Hematopoietic multipotent progenitor cell treated with erythropoietin and hydrocortisone succinate and interleukin-3 and kit ligand, for 8 days (in vitro differentiated cells): ENCODE measurements around the gene OSBPL5.
"Not testable (repeated sequence)": the region's sequence is repeated elsewhere in the genome, so short reads cannot be mapped to it uniquely, and the experiment has no call there.

ENCODE experiments used
- DNase-seq: peaks from one replicate; pipeline ENCODE4 v3.0.0-alpha.2; 2015

The OSBPL5 gene

GRCh38 chr11:3180869-3181268, 15.8 kb upstream of the OSBPL5 start:
- no peak for DNase-seq

DNA sequence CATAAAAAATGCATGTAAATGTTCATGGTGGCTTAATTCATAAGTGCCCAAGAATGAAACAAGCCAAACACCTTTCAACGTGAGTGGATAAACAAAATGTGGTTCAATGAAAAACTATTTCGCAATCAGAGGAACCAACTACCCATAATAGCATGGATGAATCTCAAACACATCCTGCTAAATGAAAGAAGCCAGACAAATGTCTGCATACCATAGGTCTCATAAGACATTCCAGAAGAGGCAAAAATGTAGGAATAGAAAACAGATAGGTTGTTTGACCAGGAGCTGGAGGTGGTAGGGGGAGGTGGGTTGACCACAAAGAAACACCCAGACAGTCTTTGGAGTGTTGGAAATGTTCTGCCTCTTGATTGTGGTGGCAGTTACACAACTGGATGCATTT, 13.2 kb upstream of the OSBPL5 start:
- DNase-seq: no peak

- no peak for DNase-seq
Observed at GRCh38 chr11:3177931-3178330, 12.8 kb upstream of the OSBPL5 start.

GRCh38 chr11:3176487-3176886, 11.4 kb upstream of the OSBPL5 start:
- no peak for DNase-seq

- no peak for DNase-seq
Observed at GRCh38 chr11:3175194-3175593, 10.1 kb upstream of the OSBPL5 start.

- no peak for DNase-seq
Observed at GRCh38 chr11:3174387-3174786, 9.3 kb upstream of the OSBPL5 start.

DNA sequence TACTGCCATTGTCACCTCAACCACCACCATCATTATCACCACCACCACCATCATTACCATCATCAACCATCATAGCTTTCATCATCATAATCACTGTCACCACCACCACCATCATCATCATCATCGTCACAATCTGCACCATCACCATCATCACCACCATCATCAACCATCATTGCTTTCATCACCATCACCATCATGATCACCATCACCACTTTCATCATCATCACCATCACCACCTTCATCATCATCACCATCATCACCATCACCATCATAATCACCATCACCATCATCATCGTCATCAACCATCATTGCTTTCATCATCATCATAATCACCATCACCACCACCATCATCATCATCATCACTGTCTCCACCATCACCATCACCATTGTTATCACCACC, 8.7 kb upstream of the OSBPL5 start:
- DNase-seq: no peak

DNA sequence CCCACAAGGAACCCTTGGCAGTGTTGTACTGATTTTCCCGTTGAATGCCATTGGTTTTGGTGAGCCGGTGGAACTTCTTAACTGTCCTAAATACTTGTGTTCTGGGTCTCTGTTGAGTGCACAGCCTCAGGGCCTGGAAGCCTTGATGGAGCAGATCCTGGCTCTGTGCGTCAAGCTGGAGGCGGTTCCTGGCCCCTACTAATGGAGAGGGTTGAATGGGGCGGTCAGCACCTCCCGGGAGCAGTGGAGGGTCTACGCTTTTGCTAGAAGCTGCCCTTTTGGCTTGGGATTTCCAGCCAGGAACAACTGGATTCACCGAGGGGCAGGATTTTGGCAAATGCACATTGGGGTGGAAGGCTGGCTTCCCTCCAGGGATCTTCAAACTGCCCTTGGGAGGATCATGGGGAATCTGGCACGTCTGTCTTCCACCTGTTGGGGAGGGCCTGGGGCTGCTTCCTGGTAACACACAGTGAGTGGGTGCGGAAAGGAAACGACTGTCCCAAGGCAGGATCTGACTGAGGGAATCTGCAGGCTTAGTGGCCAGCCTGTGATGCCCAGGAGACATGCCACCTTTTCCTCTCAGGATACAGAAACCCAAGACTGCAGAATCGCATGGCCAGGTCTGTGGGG, 6.9 kb upstream of the OSBPL5 start:
- no peak for DNase-seq

DNA sequence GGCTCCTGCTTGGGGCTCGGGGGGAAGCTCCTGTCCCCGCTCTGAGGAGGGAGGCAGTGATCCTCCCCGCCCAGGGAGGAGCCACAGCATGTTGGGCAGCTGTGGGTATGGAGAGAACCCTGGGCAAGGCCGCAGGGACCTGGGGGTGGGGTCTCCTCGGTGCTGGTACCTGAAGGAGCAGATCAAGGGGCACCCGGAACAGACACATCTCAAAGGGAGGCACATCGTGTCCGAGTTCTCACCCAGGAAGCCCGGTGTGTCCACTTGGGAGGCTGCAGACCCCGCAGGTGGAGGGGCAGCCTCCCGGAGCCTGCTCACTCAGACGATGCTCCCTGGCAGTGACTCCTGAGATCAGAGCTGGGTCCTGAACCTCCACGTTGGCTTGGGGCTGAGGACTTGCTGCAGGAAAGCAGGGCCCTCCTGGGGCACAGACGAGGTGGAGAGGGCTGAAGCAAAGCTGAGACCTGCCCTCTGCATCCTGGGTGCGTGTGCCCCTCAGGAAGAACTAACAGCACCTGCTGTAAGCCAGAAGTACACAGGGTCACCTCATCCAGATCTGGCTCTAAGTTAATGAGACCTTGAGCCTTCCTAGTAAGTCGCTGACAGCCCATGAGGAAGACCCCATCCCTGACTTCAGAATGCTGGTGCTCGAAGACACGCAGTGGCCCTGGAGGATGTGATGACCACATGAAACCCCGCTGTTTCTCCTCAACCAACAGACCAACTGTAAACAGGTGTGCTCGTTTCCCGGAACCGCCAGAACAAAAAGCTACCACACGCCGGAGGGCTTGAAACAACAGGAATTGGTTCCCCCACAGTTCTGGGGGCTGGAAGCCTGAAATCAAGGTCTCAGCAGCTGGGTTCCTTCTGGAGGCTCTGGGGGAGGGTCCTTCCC, 5.9 kb upstream of the OSBPL5 start:
- DNase-seq: no peak

DNA sequence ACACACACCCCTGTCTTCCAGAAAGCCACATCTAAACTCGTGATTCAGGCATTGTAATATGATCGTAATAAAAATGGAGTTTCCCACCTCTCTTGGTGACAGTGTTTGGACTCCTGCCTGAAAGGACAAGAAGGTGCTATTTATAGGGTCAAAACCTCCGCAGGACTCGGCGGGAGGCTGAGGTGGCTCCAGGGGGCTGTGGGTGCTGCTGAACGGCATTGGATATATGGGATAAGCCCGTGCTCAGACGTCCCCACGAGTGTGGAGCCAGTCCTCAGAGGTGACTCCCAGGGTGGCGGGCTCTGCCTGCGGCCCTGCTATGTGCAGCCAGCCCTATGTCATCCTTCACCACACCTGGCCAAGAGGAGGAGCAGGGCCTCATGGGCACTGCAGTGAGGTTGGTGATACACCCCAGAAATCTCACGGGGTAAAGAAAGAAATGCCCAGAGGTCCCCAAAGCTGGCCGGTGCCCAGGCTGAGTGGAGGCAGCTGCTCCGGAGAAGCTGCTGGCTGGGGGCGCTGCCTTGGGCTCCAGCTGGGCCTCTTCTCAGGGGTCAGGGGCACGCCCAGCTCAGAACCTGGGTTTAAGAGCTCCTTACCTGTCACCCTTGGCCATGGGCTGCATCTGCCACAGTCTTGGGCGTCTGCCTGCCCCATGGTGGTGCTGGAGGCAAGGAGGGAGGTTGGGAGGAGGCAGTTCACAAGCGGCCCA, 5.1 kb upstream of the OSBPL5 start:
- DNase-seq: no peak

- peak; percentile 95 for DNase-seq
Observed at GRCh38 chr11:3169255-3170043, 4.3 kb upstream of the OSBPL5 start.

GRCh38 chr11:3168742-3169254, 3.7 kb upstream of the OSBPL5 start:
- DNase-seq: not testable (repeated sequence)

- DNase-seq: no peak
Observed at GRCh38 chr11:3167143-3168119, 2.3 kb upstream of the OSBPL5 start.

DNA sequence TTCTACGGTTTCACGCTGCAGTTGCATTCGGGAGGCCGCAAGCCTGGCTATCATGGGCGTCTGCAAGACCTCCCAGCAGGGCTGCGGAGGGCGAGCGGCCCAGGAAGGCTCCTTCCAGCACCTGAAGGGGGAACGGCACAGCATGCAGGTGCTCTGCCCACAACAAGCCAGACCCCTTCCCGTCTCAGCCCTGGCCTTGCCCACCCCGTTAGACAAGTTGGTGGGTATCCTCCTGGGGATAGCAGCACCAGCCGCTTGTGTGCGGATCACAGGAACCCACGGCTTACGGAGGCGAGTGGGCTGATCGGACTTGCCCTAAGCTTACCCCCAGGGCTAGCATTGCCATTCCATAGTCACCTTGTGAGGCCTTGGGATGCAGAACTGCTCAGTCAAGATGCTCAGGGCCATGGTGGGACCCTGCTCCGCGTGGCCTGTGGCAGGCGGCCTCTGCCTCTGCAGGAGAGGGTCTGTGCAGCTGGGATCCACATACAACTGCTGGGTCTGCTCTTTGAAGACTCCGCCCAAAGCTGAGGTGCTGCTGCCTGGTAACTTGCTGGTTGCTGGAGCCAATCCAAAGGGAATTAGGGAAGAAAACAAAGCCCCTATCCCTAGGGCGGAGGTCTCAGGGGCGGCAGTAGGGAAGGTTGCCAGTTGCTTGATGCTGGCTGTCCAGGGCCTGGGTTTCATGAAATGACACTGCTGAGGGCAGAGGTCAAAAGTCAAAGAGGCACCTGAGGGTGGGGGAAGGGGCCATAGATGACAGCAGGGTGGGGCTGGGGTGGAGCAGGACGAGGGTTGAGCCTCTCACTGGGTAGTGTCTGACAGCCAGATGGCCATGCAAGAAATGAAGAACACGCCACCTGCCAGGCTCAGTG, 1.4 kb upstream of the OSBPL5 start:
- no peak for DNase-seq

DNA sequence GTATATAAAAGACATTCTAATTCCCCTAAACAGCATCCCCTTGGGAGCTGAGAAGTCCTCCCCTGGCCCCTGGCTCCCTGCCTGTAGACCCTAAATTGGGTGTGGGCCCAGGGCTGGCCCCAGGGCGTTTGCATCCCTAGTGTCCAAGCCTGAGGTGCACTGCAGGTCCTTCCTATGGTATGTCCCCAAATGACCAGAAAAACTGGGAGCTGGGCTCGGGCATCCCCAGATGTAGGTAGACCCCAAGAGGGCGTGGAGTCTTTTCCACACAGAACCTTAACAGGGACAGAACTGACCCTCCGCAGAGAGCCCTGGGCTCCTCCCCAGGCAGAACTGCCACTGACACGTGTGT, 782 bp upstream of the OSBPL5 start:
- DNase-seq: no peak

GRCh38 chr11:3164552-3165151, 458 bp downstream of the OSBPL5 start:
- DNase-seq: no peak

GRCh38 chr11:3164138-3164551, 965 bp downstream of the OSBPL5 start:
- no peak for DNase-seq

DNA sequence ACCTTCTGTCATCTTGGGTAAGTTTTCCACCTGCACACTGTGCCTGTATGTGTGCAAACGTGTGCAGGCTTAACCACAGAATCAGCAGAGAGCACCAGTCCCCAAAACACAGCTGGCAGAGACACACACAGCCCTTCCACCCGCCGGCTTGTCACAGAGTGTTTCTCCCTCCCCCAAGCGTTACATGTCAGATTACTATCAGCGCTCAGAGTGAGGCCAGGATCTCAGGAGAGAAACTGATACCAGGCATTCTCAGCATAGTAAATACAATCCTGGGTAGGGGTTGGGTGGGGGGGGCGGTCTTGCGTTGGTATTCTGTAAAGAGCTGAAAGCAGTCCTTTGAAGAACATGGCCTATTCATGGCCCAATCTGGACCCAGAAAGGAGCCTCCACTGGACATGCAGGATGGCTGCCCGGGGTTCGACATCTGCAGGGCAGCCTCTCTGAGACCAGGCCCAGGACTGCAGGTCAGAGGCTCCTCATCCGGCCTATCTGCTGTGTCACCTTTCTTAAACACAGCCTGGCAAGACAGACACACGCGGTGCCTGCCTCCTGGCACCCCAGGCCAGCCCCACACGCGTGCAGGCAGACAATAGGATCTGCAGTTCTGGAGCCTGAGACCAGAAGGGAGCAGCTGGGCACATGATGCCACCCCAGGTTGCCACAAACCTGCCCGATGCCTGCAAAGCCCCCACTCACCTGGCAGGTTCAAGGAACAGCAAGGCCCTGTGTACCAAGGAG, 1.7 kb downstream of the OSBPL5 start:
- peak; percentile 42 for DNase-seq
